Breast epithelium (tissue), 3 donors: ENCODE measurements around the gene PPM1A.

Experiments used
- POLR2A ChIP-seq: fragments of 450-650 bp; IDR thresholded peaks from one replicate; pipeline ENCODE4 v1.6.1; 2016; ENCODE audit warnings: antibody characterized with exemption, mild to moderate bottlenecking, moderate library complexity
- POLR2AphosphoS5 ChIP-seq, 3 donors: sonication (generic); formaldehyde crosslinking; IDR thresholded peaks; one replicate each; pipeline ENCODE4 v1.6.1; 2017; ENCODE audit warnings: antibody characterized with exemption in 3 of 3
- TF ChIP-seq, protein P1 (sequence below), 3 donors: fragments of 450-650 bp; IDR thresholded peaks; one replicate each; pipeline ENCODE4 v1.5.1; 2016 to 2017; ENCODE audit warnings: antibody characterized with exemption in 3 of 3, mild to moderate bottlenecking in 3 of 3, moderate library complexity in 3 of 3

GRCh38 chr14:60221457-60221856, 27.6 kb upstream of the PPM1A start:
- TF ChIP-seq POLR2AphosphoS5 (IDR thresholded peaks at IDR 0.05) (no peak), POLR2A (no peak)
- TF ChIP-seq, protein P1, sequence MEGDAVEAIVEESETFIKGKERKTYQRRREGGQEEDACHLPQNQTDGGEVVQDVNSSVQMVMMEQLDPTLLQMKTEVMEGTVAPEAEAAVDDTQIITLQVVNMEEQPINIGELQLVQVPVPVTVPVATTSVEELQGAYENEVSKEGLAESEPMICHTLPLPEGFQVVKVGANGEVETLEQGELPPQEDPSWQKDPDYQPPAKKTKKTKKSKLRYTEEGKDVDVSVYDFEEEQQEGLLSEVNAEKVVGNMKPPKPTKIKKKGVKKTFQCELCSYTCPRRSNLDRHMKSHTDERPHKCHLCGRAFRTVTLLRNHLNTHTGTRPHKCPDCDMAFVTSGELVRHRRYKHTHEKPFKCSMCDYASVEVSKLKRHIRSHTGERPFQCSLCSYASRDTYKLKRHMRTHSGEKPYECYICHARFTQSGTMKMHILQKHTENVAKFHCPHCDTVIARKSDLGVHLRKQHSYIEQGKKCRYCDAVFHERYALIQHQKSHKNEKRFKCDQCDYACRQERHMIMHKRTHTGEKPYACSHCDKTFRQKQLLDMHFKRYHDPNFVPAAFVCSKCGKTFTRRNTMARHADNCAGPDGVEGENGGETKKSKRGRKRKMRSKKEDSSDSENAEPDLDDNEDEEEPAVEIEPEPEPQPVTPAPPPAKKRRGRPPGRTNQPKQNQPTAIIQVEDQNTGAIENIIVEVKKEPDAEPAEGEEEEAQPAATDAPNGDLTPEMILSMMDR (IDR thresholded peaks at IDR 0.05), result no peak
